ENCODE results near the gene DLG2. TPM values are rescaled to one million over a fixed set of nuclear protein-coding genes. Genes with fewer than 3 reads are reported as not detected.
A peak's percentile ranks its signal among the peaks of the same experiment; 100 is the strongest.
"Not testable (repeated sequence)": the region's sequence is repeated elsewhere in the genome, so short reads cannot be mapped to it uniquely, and the experiment has no call there.

The DLG2 gene
- total and polyA plus RNA-seq, 2 donors: 4.8 to 6.6 TPM

- DNase-seq (ENCODE audit: low read depth in 6 of 9, low spot score in 9 of 9): peak in 7 of 9 donors; percentile 69 to 92 (median 80)
- Histone ChIP-seq H3K4me1 (ENCODE audit: control insufficient read depth in 2 of 2, insufficient read depth in 2 of 2, low read length in 2 of 2) (peaks cover 4 to 5% of the 10 kb centered on the region in 2 donors), H3K36me3 (ENCODE audit: control insufficient read depth in 2 of 2, insufficient read depth in 2 of 2, low read length in 1 of 2) (peaks cover 0 to 24% of the 10 kb centered on the region in 2 donors), H3K27ac (ENCODE audit: low read depth in 1 of 2, low read length in 1 of 2) (peak overlapping the region; percentile 98 to 99), H3K9me3 (ENCODE audit: control insufficient read depth in 2 of 2, insufficient read depth in 1 of 2, low read length in 1 of 2) (peaks cover 0 to 3% of the 10 kb centered on the region in 2 donors), H3K27me3 (ENCODE audit: control insufficient read depth in 2 of 2, insufficient read depth in 1 of 2, low read length in 1 of 2) (no peaks in the 10 kb centered on the region), H3K4me3 (ENCODE audit: low read length in 2 of 2) (peak overlapping the region; percentile 80 to 97)
- under 1% methylated on average over 73 of the region's 73 CpGs for WGBS
Measured at GRCh38 chr11:85663753-85664614, 36.8 kb upstream of the DLG2 start.

- WGBS: 12% methylated on average over 10 of the region's 10 CpGs
- Histone ChIP-seq H3K9me3 (ENCODE audit: control insufficient read depth in 2 of 2, insufficient read depth in 1 of 2, low read length in 1 of 2) (peaks cover 0 to 3% of the 10 kb centered on the region in 2 donors), H3K27me3 (ENCODE audit: control insufficient read depth in 2 of 2, insufficient read depth in 1 of 2, low read length in 1 of 2) (no peaks in the 10 kb centered on the region), H3K27ac (ENCODE audit: low read depth in 1 of 2, low read length in 1 of 2) (peak overlapping the region in 1 of 2 donors; percentile 98), H3K4me1 (ENCODE audit: control insufficient read depth in 2 of 2, insufficient read depth in 2 of 2, low read length in 2 of 2) (peaks cover 4 to 5% of the 10 kb centered on the region in 2 donors), H3K36me3 (ENCODE audit: control insufficient read depth in 2 of 2, insufficient read depth in 2 of 2, low read length in 1 of 2) (peaks cover 0 to 29% of the 10 kb centered on the region in 2 donors), H3K4me3 (ENCODE audit: low read length in 2 of 2) (peak overlapping the region; percentile 80 to 97)
- peak in 2 of 9 donors; percentile 23 to 37 for DNase-seq (ENCODE audit: low read depth in 6 of 9, low spot score in 9 of 9)
Measured at GRCh38 chr11:85663080-85663752, 36.1 kb upstream of the DLG2 start.

- H3K27ac ChIP-seq (ENCODE audit: low read depth in 1 of 2, low read length in 1 of 2): no peak overlapping the region
- peaks cover 0 to 3% of the 10 kb centered on the region in 2 donors for H3K9me3 ChIP-seq (ENCODE audit: control insufficient read depth in 2 of 2, insufficient read depth in 1 of 2, low read length in 1 of 2)
- WGBS: 31% methylated on average over 4 of the region's 4 CpGs
- no peaks in the 10 kb centered on the region for H3K27me3 ChIP-seq (ENCODE audit: control insufficient read depth in 2 of 2, insufficient read depth in 1 of 2, low read length in 1 of 2)
- DNase-seq (ENCODE audit: low read depth in 6 of 9, low spot score in 9 of 9): peak in 1 of 9 donors; percentile 2
- H3K4me1 ChIP-seq (ENCODE audit: control insufficient read depth in 2 of 2, insufficient read depth in 2 of 2, low read length in 2 of 2): peaks cover 4 to 5% of the 10 kb centered on the region in 2 donors
- peaks cover 0 to 31% of the 10 kb centered on the region in 2 donors for H3K36me3 ChIP-seq (ENCODE audit: control insufficient read depth in 2 of 2, insufficient read depth in 2 of 2, low read length in 1 of 2)
- H3K4me3 ChIP-seq (ENCODE audit: low read length in 2 of 2): peak overlapping the region; percentile 32 to 97
Measured at GRCh38 chr11:85661972-85662664, 35.0 kb upstream of the DLG2 start.

GRCh38 chr11:85658180-85658579 is 31.0 kb upstream of the DLG2 start:
- no peak overlapping the region for H3K27ac ChIP-seq (ENCODE audit: low read depth in 1 of 2, low read length in 1 of 2)
- peaks cover 0 to 52% of the 10 kb centered on the region in 2 donors for H3K36me3 ChIP-seq (ENCODE audit: control insufficient read depth in 2 of 2, insufficient read depth in 2 of 2, low read length in 1 of 2)
- H3K9me3 ChIP-seq (ENCODE audit: control insufficient read depth in 2 of 2, insufficient read depth in 1 of 2, low read length in 1 of 2): no peaks in the 10 kb centered on the region
- 94% methylated on average over 1 of the region's 1 CpG for WGBS
- H3K4me1 ChIP-seq (ENCODE audit: control insufficient read depth in 2 of 2, insufficient read depth in 2 of 2, low read length in 2 of 2): peaks cover 2 to 3% of the 10 kb centered on the region in 2 donors
- no peaks in the 10 kb centered on the region for H3K27me3 ChIP-seq (ENCODE audit: control insufficient read depth in 2 of 2, insufficient read depth in 1 of 2, low read length in 1 of 2)
- H3K4me3 ChIP-seq (ENCODE audit: low read length in 2 of 2): no peak overlapping the region
- no peak for DNase-seq (ENCODE audit: low read depth in 6 of 9, low spot score in 9 of 9)

- Histone ChIP-seq H3K27me3 (ENCODE audit: control insufficient read depth in 2 of 2, insufficient read depth in 1 of 2, low read length in 1 of 2) (no peaks in the 10 kb centered on the region), H3K36me3 (ENCODE audit: control insufficient read depth in 2 of 2, insufficient read depth in 2 of 2, low read length in 1 of 2) (peaks cover 0 to 50% of the 10 kb centered on the region in 2 donors)
- WGBS: 99% methylated on average over 1 of the region's 1 CpG
Measured at GRCh38 chr11:85656777-85657176, 29.6 kb upstream of the DLG2 start.

GRCh38 chr11:85654343-85654742 is 27.2 kb upstream of the DLG2 start:
- WGBS: 99% methylated on average over 4 of the region's 4 CpGs
- H3K27ac ChIP-seq (ENCODE audit: low read depth in 1 of 2, low read length in 1 of 2); DNase-seq (ENCODE audit: low read depth in 6 of 9, low spot score in 9 of 9); H3K4me1 ChIP-seq (ENCODE audit: control insufficient read depth in 2 of 2, insufficient read depth in 2 of 2, low read length in 2 of 2); H3K4me3 ChIP-seq (ENCODE audit: low read length in 2 of 2); H3K27me3 ChIP-seq (ENCODE audit: control insufficient read depth in 2 of 2, insufficient read depth in 1 of 2, low read length in 1 of 2); H3K9me3 ChIP-seq (ENCODE audit: control insufficient read depth in 2 of 2, insufficient read depth in 1 of 2, low read length in 1 of 2): not testable (repeated sequence)
- H3K36me3 ChIP-seq (ENCODE audit: control insufficient read depth in 2 of 2, insufficient read depth in 2 of 2, low read length in 1 of 2): peaks cover 0 to 42% of the 10 kb centered on the region in 2 donors

More at GRCh38 chr11:85656777-85657176, 29.6 kb upstream of the DLG2 start:
- Histone ChIP-seq H3K4me1 (ENCODE audit: control insufficient read depth in 2 of 2, insufficient read depth in 2 of 2, low read length in 2 of 2) (no peaks in the 10 kb centered on the region), H3K27ac (ENCODE audit: low read depth in 1 of 2, low read length in 1 of 2) (no peak overlapping the region), H3K9me3 (ENCODE audit: control insufficient read depth in 2 of 2, insufficient read depth in 1 of 2, low read length in 1 of 2) (no peaks in the 10 kb centered on the region), H3K4me3 (ENCODE audit: low read length in 2 of 2) (no peak overlapping the region)
- DNase-seq (ENCODE audit: low read depth in 6 of 9, low spot score in 9 of 9): no peak

GRCh38 chr11:85652786-85653447 is 25.8 kb upstream of the DLG2 start:
- Histone ChIP-seq H3K27ac (ENCODE audit: low read depth in 1 of 2, low read length in 1 of 2) (no peak overlapping the region), H3K4me3 (ENCODE audit: low read length in 2 of 2) (no peak overlapping the region), H3K36me3 (ENCODE audit: control insufficient read depth in 2 of 2, insufficient read depth in 2 of 2, low read length in 1 of 2) (peaks cover 0 to 34% of the 10 kb centered on the region in 2 donors), H3K27me3 (ENCODE audit: control insufficient read depth in 2 of 2, insufficient read depth in 1 of 2, low read length in 1 of 2) (no peaks in the 10 kb centered on the region), H3K9me3 (ENCODE audit: control insufficient read depth in 2 of 2, insufficient read depth in 1 of 2, low read length in 1 of 2) (no peaks in the 10 kb centered on the region), H3K4me1 (ENCODE audit: control insufficient read depth in 2 of 2, insufficient read depth in 2 of 2, low read length in 2 of 2) (peaks cover 0 to 7% of the 10 kb centered on the region in 2 donors)
- DNase-seq (ENCODE audit: low read depth in 6 of 9, low spot score in 9 of 9): no peak
- 60% methylated on average over 3 of the region's 3 CpGs for WGBS

- no peaks in the 10 kb centered on the region for H3K9me3 ChIP-seq (ENCODE audit: control insufficient read depth in 2 of 2, insufficient read depth in 1 of 2, low read length in 1 of 2)
- H3K27ac ChIP-seq (ENCODE audit: low read depth in 1 of 2, low read length in 1 of 2): no peak overlapping the region
- H3K36me3 ChIP-seq (ENCODE audit: control insufficient read depth in 2 of 2, insufficient read depth in 2 of 2, low read length in 1 of 2): peaks cover 0 to 21% of the 10 kb centered on the region in 2 donors
- H3K27me3 ChIP-seq (ENCODE audit: control insufficient read depth in 2 of 2, insufficient read depth in 1 of 2, low read length in 1 of 2): no peaks in the 10 kb centered on the region
- DNase-seq (ENCODE audit: low read depth in 6 of 9, low spot score in 9 of 9): no peak
- H3K4me1 ChIP-seq (ENCODE audit: control insufficient read depth in 2 of 2, insufficient read depth in 2 of 2, low read length in 2 of 2): peaks cover 2 to 10% of the 10 kb centered on the region in 2 donors
- no peak overlapping the region for H3K4me3 ChIP-seq (ENCODE audit: low read length in 2 of 2)
- 97% methylated on average over 1 of the region's 1 CpG for whole genome bisulfite sequencing
Measured at GRCh38 chr11:85651118-85651517, 24.0 kb upstream of the DLG2 start.

Data from thymus (tissue), 11 donors.